Gastroesophageal sphincter (tissue), 4 donors: ENCODE data around the gene RBP5. TPM values are rescaled to one million over a fixed set of nuclear protein-coding genes. Genes with fewer than 3 reads are reported as not detected.

Experiments used
- ATAC-seq: fragments of 150-250 bp; one replicate; pipeline ENCODE4 v1.9.1; 2016; ENCODE audit warnings: mild to moderate bottlenecking, moderate library complexity
- H3K27ac ChIP-seq, 4 donors: fragments of 200-600 bp; sonication (generic) in 3 of 4; 1 replicate in 3 of 4; 2 replicates in 1 of 4; pipeline ENCODE4 v1.5.1; 2016 to 2019
- H3K27me3 ChIP-seq: fragments of 200-600 bp; sonication (generic); one replicate; pipeline ENCODE4 v1.5.1; 2019
- H3K36me3 ChIP-seq, 2 donors: fragments of 200-600 bp; sonication (generic); one replicate each; pipeline ENCODE4 v1.5.1; 2019; ENCODE audit warnings: control low read depth in 1 of 2
- H3K4me1 ChIP-seq, 3 donors: fragments of 200-600 bp; sonication (generic); 1 replicate in 2 of 3; 2 replicates in 1 of 3; pipeline ENCODE4 v1.5.1; 2016 to 2019; ENCODE audit warnings: control low read depth in 2 of 3
- H3K4me3 ChIP-seq, 2 donors: fragments of 200-600 bp; sonication (generic); one replicate each; pipeline ENCODE4 v1.5.1; 2019; ENCODE audit warnings: mild to moderate bottlenecking in 1 of 2, moderate library complexity in 1 of 2
- H3K9me3 ChIP-seq, 3 donors: fragments of 200-600 bp; sonication (generic); one replicate each; pipeline ENCODE4 v1.5.1; 2017 to 2019; ENCODE audit warnings: control low read depth in 2 of 3
- CTCF ChIP-seq, 4 experiments: fragments of 200-600 bp in 2 of 4; fragments of 450-650 bp in 2 of 4; sonication (generic) in 1 of 4; IDR thresholded peaks; one replicate each; pipeline ENCODE4 v1.5.1; 2017 to 2019; ENCODE audit warnings: antibody characterized with exemption in 4 of 4, mild to moderate bottlenecking in 2 of 4, moderate library complexity in 2 of 4
- EP300 ChIP-seq: sonication (generic); formaldehyde crosslinking; IDR thresholded peaks from one replicate; pipeline ENCODE4 v1.6.1; 2017; ENCODE audit warnings: antibody characterized with exemption, mild to moderate bottlenecking
- POLR2A ChIP-seq, 2 donors: fragments of 450-650 bp; IDR thresholded peaks; one replicate each; pipeline ENCODE4 v1.6.1; 2017; ENCODE audit warnings: antibody characterized with exemption in 2 of 2, mild to moderate bottlenecking in 2 of 2, moderate library complexity in 1 of 2
- POLR2AphosphoS5 ChIP-seq: sonication (generic); formaldehyde crosslinking; IDR thresholded peaks from one replicate; pipeline ENCODE4 v1.6.1; 2017; ENCODE audit warnings: antibody characterized with exemption
- WGBS, 2 donors: methylation state at CpG; one replicate each; pipeline ENCODE4 v1.1.5; 2018; ENCODE audit warnings: low coverage in 1 of 2; 5-methylcytosine and 5-hydroxymethylcytosine counted together
- total RNA-seq, 4 donors: library from RNA; depleted of rRNA; stranded (reverse); fragments of >200 nt; gene quantifications; one replicate each; pipeline ENCODE4 v1.1.0, GENCODE V29; 2016

Gene RBP5
- total RNA-seq, 4 donors from 2014 or later, result 0.58 to 1.1 TPM; not detected in 2

GRCh38 chr12:7103837-7104584 lies 24.7 kb downstream of the RBP5 start:
- ATAC-seq, result no peak
- no peak for TF ChIP-seq POLR2A (IDR thresholded peaks at IDR 0.05)
- no peak for TF ChIP-seq EP300
- TF ChIP-seq CTCF (IDR thresholded peaks at IDR 0.05), result no peak
- TF ChIP-seq POLR2AphosphoS5, result no peak
- Histone ChIP-seq H3K9me3 (no peaks in the 10 kb centered on the region), H3K27me3 (no peaks in the 10 kb centered on the region), H3K27ac (no peak overlapping the region), H3K4me1 (peaks cover 0 to 44% (median 0%) of the 10 kb centered on the region in 3 donors), H3K4me3 (no peak overlapping the region), H3K36me3 (peaks cover 0 to 57% of the 10 kb centered on the region in 2 donors)
- 96% methylated on average over 9 to 14 of the region's 14 CpGs for WGBS, 2 donors

- Histone ChIP-seq H3K4me3 (no peak overlapping the region), H3K36me3 (peaks cover 0 to 70% of the 10 kb centered on the region in 2 donors), H3K27me3 (no peaks in the 10 kb centered on the region), H3K27ac (no peak overlapping the region), H3K9me3 (no peaks in the 10 kb centered on the region), H3K4me1 (peaks cover 0 to 39% (median 0%) of the 10 kb centered on the region in 3 donors)
- ATAC-seq, result no peak
- 90% methylated on average over 2 to 3 of the region's 3 CpGs for WGBS, 2 donors
- no peak for TF ChIP-seq CTCF (IDR thresholded peaks at IDR 0.05)
- TF ChIP-seq POLR2AphosphoS5, result no peak
- TF ChIP-seq POLR2A (IDR thresholded peaks at IDR 0.05), result no peak
- no peak for TF ChIP-seq EP300
Observed at GRCh38 chr12:7102582-7102981, 26.1 kb downstream of the RBP5 start.

- H3K4me1 ChIP-seq, result peaks cover 0 to 31% (median 0%) of the 10 kb centered on the region in 3 donors
- H3K36me3 ChIP-seq, result peaks cover 0 to 77% of the 10 kb centered on the region in 2 donors
- no peak for TF ChIP-seq POLR2AphosphoS5
- no peak for TF ChIP-seq EP300
- no peak for TF ChIP-seq POLR2A (IDR thresholded peaks at IDR 0.05)
- TF ChIP-seq CTCF (IDR thresholded peaks at IDR 0.05), result no peak
- ATAC-seq, result peak; percentile 29
- no peaks in the 10 kb centered on the region for H3K9me3 ChIP-seq
- 90% methylated on average over 2 of the region's 10 CpGs; no CpG with 5 or more reads in 1 of the 2 donors for WGBS, 2 donors
- peak overlapping the region in 2 of 4 donors; percentile 23 to 59 for H3K27ac ChIP-seq
- H3K4me3 ChIP-seq, result no peak overlapping the region
- H3K27me3 ChIP-seq, result no peaks in the 10 kb centered on the region
Observed at GRCh38 chr12:7101694-7102131, 27.0 kb downstream of the RBP5 start.

- Histone ChIP-seq H3K9me3 (no peaks in the 10 kb centered on the region), H3K36me3 (peaks cover 0 to 81% of the 10 kb centered on the region in 2 donors), H3K27ac (peak overlapping the region in 2 of 4 donors; percentile 48 to 59), H3K27me3 (no peaks in the 10 kb centered on the region), H3K4me1 (peaks cover 0 to 25% (median 0%) of the 10 kb centered on the region in 3 donors), H3K4me3 (no peak overlapping the region)
- ATAC-seq, result peak; percentile 42
- 20 to 70% methylated on average over 1 to 4 of the region's 4 CpGs for WGBS, 2 donors
- TF ChIP-seq POLR2A (IDR thresholded peaks at IDR 0.05) (no peak), CTCF (IDR thresholded peaks at IDR 0.05) (no peak), POLR2AphosphoS5 (no peak), EP300 (no peak)
Observed at GRCh38 chr12:7101047-7101693, 27.5 kb downstream of the RBP5 start.
